DOHH2 (cell line): ENCODE results near the gene PTPN21.

ENCODE experiments used
- H3F3A ChIP-seq: fragments of 200-600 bp; sonication (generic), shearing (Covaris generic); 2 replicates; pipeline ENCODE4 v1.6.0; 2016; ENCODE audit warnings: antibody characterized with exemption, mild to moderate bottlenecking; ENCODE audit not compliant: control insufficient read depth, insufficient read depth
- H3K27ac ChIP-seq: fragments of 200-600 bp; sonication (generic); 2 replicates; pipeline ENCODE4 v1.5.1; 2014; ENCODE audit warnings: low read depth, mild to moderate bottlenecking, low read length, moderate library complexity
- H3K27me3 ChIP-seq: fragments of 200-600 bp; sonication (generic); 2 replicates; pipeline ENCODE4 v1.6.1; 2014; ENCODE audit warnings: mild to moderate bottlenecking, low read length, mixed read lengths; ENCODE audit not compliant: control insufficient read depth
- H3K36me3 ChIP-seq: fragments of 200-600 bp; sonication (generic); 2 replicates; pipeline ENCODE4 v1.6.1; 2014; ENCODE audit warnings: mild to moderate bottlenecking, low read length, moderate library complexity, mixed read lengths; ENCODE audit not compliant: control insufficient read depth
- H3K4me1 ChIP-seq: fragments of 200-600 bp; sonication (generic); 2 replicates; pipeline ENCODE4 v1.6.1; 2014; ENCODE audit warnings: mild to moderate bottlenecking, low read length, mixed read lengths; ENCODE audit not compliant: control insufficient read depth
- H3K4me2 ChIP-seq: fragments of 200-600 bp; sonication (generic); 2 replicates; pipeline ENCODE4 v1.6.0; 2014; ENCODE audit warnings: mild to moderate bottlenecking, low read length, moderate library complexity
- H3K4me3 ChIP-seq: fragments of 200-600 bp; sonication (generic); 2 replicates; pipeline ENCODE4 v1.5.1; 2014; ENCODE audit warnings: mild to moderate bottlenecking, low read length, mixed read lengths
- H3K79me2 ChIP-seq: fragments of 200-600 bp; sonication (generic); 2 replicates; pipeline ENCODE4 v1.6.1; 2014; ENCODE audit warnings: mild to moderate bottlenecking, low read length, mixed read lengths; ENCODE audit not compliant: control insufficient read depth
- H3K9me2 ChIP-seq: fragments of 200-600 bp; sonication (generic); replicated peaks from 2 replicates; pipeline ENCODE4 v1.6.1; 2014; ENCODE audit warnings: mild to moderate bottlenecking, low read length, mixed read lengths; ENCODE audit not compliant: control insufficient read depth
- H3K9me3 ChIP-seq: fragments of 200-600 bp; sonication (generic); 2 replicates; pipeline ENCODE4 v1.6.1; 2014; ENCODE audit warnings: antibody characterized with exemption, low read length, mixed read lengths; ENCODE audit not compliant: control insufficient read depth, insufficient read depth
- H4K20me1 ChIP-seq: fragments of 200-600 bp; sonication (generic); 2 replicates; pipeline ENCODE4 v1.6.0; 2014; ENCODE audit warnings: low read depth, mild to moderate bottlenecking, antibody characterized with exemption, low read length, moderate library complexity; ENCODE audit not compliant: control insufficient read depth, insufficient read depth
- CTCF ChIP-seq: fragments of 200-600 bp; sonication (generic); IDR thresholded peaks from one replicate; pipeline ENCODE4 v1.5.1; 2014; ENCODE audit warnings: antibody characterized with exemption, mild to moderate bottlenecking, low read depth, low read length; ENCODE audit not compliant: poor library complexity, severe bottlenecking
- EZH2phosphoT487 ChIP-seq: fragments of 200-600 bp; sonication (generic); IDR thresholded peaks from 2 replicates; pipeline ENCODE4 v1.6.1; 2017; ENCODE audit warnings: borderline replicate concordance, mild to moderate bottlenecking, antibody characterized with exemption, low read length, moderate library complexity, mixed read lengths

PTPN21 gene

GRCh38 chr14:88454886-88455285 lies 99.9 kb downstream of the PTPN21 start:
- H3K27me3 ChIP-seq, result no peaks in the 10 kb centered on the region
- no peaks in the 10 kb centered on the region for H3K9me3 ChIP-seq
- no peaks in the 10 kb centered on the region for H3K4me1 ChIP-seq
- H3K79me2 ChIP-seq, result no peaks in the 10 kb centered on the region
- H4K20me1 ChIP-seq, result no peaks in the 10 kb centered on the region
- H3K9me2 ChIP-seq, result no peaks in the 10 kb centered on the region
- TF ChIP-seq EZH2phosphoT487 (no peak), CTCF (no peak)
- H3K4me3 ChIP-seq, result no peak overlapping the region
- no peak overlapping the region for H3K4me2 ChIP-seq
- H3K36me3 ChIP-seq, result no peaks in the 10 kb centered on the region
- no peak overlapping the region for H3K27ac ChIP-seq
- no peaks in the 10 kb centered on the region for H3F3A ChIP-seq

DNA sequence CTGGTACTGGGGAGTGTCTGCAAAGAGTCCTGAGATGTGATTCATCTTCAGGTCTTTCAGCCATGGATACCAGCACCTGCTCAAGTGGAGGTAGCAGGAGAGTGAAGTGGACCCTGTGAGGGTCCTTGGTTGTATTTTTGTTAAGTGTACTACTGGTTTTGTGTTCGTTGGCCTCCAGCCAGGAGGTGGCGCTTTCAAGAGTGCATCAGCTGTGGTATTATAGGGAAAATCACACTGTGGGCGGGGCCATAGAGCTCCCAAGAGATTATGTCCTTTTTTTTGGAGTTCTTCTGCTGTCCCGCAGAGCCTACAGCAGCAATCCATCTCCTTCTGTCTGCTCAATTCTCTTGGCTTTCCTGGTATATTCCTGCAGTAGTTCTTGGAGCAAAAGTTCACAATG lies 102.6 kb downstream of the PTPN21 start:
- no peak for TF ChIP-seq EZH2phosphoT487
- Histone ChIP-seq H3F3A (no peaks in the 10 kb centered on the region), H4K20me1 (no peaks in the 10 kb centered on the region), H3K79me2 (no peaks in the 10 kb centered on the region), H3K36me3 (no peaks in the 10 kb centered on the region), H3K9me3 (no peaks in the 10 kb centered on the region), H3K27me3 (no peaks in the 10 kb centered on the region), H3K9me2 (no peaks in the 10 kb centered on the region), H3K4me1 (no peaks in the 10 kb centered on the region), H3K4me3 (no peak overlapping the region), H3K4me2 (no peak overlapping the region), H3K27ac (no peak overlapping the region)

DNA sequence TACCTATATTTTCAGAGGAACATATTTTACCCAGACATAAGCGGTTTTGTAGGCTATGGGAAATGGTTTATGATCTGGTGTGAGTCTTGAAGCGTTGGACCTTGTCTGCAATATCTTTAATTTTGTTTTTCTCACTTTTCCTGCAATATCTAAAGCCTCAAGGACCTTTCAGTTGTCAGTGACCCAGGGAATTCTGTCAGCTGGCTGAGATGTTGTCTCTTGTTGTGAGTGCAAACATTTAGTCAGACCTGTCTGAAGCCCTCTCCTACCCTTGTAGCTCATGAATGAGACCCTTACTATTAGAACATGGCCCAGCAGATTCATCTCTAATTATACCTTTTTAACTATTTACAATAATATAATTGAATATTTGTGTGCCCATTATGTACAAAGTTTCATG lies 115.7 kb downstream of the PTPN21 start:
- H3F3A ChIP-seq, result no peaks in the 10 kb centered on the region
- no peak overlapping the region for H3K4me2 ChIP-seq
- no peaks in the 10 kb centered on the region for H4K20me1 ChIP-seq
- H3K4me3 ChIP-seq, result no peak overlapping the region
- no peaks in the 10 kb centered on the region for H3K27me3 ChIP-seq
- no peak overlapping the region for H3K27ac ChIP-seq
- no peaks in the 10 kb centered on the region for H3K36me3 ChIP-seq
- no peaks in the 10 kb centered on the region for H3K79me2 ChIP-seq
- no peaks in the 10 kb centered on the region for H3K9me3 ChIP-seq
- TF ChIP-seq EZH2phosphoT487 (no peak), CTCF (no peak)
- no peaks in the 10 kb centered on the region for H3K9me2 ChIP-seq
- H3K4me1 ChIP-seq, result no peaks in the 10 kb centered on the region

DNA sequence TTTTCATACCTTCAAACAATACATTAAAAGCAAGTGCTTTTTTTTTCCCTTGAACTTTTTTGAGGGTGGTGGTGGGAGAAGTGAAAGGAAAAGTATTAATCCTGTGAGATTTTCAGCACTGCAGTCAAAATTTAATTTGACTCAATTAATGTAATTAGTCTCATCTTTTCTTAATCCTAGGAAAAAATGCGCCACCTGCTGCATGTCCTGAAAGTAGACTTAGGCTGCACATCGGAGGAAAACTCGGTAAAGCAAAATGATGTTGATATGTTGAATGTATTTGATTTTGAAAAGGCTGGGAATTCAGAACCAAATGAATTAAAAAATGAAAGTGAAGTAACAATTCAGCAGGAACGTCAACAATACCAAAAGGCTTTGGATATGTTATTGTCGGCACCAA lies 117.1 kb downstream of the PTPN21 start:
- H3K4me3 ChIP-seq, result no peak overlapping the region
- no peak overlapping the region for H3K4me2 ChIP-seq
- H3F3A ChIP-seq, result no peaks in the 10 kb centered on the region
- H4K20me1 ChIP-seq, result no peaks in the 10 kb centered on the region
- no peaks in the 10 kb centered on the region for H3K9me2 ChIP-seq
- H3K36me3 ChIP-seq, result no peaks in the 10 kb centered on the region
- no peak overlapping the region for H3K27ac ChIP-seq
- no peaks in the 10 kb centered on the region for H3K79me2 ChIP-seq
- no peaks in the 10 kb centered on the region for H3K27me3 ChIP-seq
- no peak for TF ChIP-seq EZH2phosphoT487
- no peaks in the 10 kb centered on the region for H3K4me1 ChIP-seq
- no peaks in the 10 kb centered on the region for H3K9me3 ChIP-seq
